Peyer's patch (tissue), 4 donors: ENCODE data around the gene SIRT6.

Source experiments
- POLR2A ChIP-seq, 2 donors: fragments of 450-650 bp; IDR thresholded peaks; one replicate each; pipeline ENCODE4 v1.5.1; 2017; ENCODE audit warnings: antibody characterized with exemption in 2 of 2, mild to moderate bottlenecking in 2 of 2, moderate library complexity in 2 of 2
- TF ChIP-seq, protein P1 (sequence below), 6 experiments: fragments of 450-650 bp in 4 of 6; fragments of 200-600 bp in 2 of 6; sonication (generic) in 1 of 6; IDR thresholded peaks; one replicate each; pipeline ENCODE4 v1.5.1; 2017 to 2019; ENCODE audit warnings: antibody characterized with exemption in 6 of 6, mild to moderate bottlenecking in 3 of 6, moderate library complexity in 1 of 6

DNA sequence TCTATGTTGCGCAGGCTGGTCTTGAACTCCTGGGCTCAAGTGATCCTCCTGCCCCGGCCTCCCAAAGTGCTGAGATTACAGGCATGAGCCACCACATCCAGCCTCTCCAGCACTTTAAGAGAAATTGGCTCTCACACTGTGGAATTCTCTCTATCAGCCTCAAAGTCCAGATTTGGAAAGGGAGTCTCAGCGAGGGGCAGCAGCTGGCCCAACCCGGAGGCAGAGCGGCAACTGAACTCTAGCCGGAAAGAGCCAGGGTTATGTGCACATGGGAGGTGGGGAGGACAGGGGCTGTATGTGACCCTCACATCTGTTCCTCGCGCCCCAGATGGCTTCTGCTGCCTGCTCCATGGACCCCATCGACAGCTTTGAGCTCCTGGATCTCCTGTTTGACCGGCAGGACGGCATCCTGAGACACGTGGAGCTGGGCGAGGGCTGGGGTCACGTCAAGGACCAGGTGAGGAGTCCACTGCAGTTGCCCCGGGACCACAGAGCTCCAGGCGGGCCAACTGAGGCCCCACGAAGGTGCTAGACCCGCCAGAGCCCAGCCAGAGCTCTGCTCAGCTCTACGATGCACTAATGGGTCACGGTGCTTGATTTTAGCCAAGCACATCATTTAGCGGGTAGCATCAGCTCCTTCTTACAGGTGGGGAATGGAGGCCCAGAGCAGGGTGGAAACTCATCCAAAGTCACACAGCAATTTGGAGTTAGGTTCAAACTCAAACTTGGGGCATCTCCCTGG is 27.6 kb downstream of the SIRT6 start:
- TF ChIP-seq, protein P1, sequence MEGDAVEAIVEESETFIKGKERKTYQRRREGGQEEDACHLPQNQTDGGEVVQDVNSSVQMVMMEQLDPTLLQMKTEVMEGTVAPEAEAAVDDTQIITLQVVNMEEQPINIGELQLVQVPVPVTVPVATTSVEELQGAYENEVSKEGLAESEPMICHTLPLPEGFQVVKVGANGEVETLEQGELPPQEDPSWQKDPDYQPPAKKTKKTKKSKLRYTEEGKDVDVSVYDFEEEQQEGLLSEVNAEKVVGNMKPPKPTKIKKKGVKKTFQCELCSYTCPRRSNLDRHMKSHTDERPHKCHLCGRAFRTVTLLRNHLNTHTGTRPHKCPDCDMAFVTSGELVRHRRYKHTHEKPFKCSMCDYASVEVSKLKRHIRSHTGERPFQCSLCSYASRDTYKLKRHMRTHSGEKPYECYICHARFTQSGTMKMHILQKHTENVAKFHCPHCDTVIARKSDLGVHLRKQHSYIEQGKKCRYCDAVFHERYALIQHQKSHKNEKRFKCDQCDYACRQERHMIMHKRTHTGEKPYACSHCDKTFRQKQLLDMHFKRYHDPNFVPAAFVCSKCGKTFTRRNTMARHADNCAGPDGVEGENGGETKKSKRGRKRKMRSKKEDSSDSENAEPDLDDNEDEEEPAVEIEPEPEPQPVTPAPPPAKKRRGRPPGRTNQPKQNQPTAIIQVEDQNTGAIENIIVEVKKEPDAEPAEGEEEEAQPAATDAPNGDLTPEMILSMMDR (IDR thresholded peaks at IDR 0.05): no peak
- no peak for TF ChIP-seq POLR2A (IDR thresholded peaks at IDR 0.05)
